GM18519 (cell line): ENCODE measurements around the gene ATAD5.
"Not testable (repeated sequence)": the region's sequence is repeated elsewhere in the genome, so short reads cannot be mapped to it uniquely, and the experiment has no call there.

Source experiments
- ATAC-seq: cut with Tn5 transposase; IDR thresholded peaks from one replicate; pipeline ENCODE4 v1.9.1; 2021; ENCODE audit warnings: mild to moderate bottlenecking, moderate library complexity; ENCODE audit not compliant: unreplicated experiment, low FRiP score

The ATAD5 gene

DNA sequence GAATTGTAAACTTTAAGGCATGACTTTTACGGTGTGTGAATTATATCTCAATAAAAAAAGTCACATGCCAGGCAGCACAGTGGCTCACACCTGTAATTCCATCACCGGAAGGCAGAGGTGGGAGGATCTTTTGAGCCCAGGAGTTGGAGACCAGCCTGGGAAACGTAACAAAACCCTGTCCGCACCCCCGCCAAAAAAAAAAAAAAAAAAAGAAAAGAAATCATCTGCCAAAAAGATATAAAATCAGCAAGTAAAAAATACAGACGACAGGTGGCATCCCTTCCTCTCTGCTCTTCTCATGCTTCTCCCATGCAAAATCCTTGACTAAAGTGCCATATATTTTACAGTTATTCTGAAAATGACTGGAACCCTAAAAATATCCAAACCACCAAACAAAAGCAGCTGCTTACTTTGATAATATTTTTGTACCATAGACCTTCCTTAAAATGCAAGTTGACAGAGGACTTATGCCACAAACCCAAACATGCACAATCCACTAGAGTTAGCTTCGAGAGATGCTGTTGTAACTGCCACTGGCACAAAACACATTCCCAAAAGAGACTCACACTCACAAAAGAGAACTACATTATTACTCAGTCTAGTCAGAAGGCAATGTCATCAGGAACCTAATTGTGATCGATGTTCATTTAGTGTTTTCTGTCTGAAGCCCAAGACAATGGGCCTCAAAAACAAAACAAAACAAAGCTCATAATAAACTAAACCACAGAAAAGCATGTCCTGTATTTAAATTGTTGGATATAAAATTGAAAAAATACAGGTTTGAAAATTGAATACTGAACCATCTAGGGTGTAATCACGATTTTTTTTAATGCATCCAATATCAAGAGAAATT lies 9.7 kb upstream of the ATAD5 start:
- ATAC-seq: no peak

DNA sequence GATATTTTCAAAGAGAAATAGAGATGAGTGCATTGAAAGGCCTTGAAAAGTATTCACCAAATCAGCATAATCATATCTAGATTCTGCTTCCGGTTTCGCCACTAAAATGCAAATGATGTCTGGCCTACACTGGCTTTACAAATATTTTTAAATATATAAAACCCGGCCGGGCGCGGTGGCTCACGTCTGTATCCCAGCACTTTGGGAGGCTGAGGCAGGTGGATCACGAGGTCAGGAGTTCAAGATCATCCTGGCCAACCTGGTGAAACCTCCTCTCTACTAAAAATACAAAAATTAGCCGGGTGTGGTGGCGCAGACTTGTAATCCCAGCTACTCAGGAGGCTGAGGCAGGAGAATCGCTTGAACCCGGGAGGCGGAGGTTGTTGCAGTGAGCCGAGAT lies 8.8 kb upstream of the ATAD5 start:
- ATAC-seq: not testable (repeated sequence)

DNA sequence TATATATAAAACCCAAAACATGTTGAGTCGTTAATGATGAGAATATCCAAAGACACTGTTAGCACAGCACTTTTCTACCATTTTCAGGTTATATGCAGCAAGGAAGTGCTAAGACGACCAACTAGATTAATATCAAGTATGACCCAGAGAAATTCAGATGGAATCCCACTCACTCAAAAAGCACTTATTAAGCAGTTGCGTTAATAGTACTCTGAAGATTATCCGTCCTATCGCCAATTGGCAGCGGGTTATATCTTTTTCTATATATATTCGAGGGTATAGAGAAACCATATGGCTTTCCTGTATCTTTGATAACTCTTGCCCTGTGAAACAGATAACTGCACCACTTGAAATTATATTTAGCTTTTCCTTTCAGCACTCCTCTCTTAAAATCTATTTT lies 8.3 kb upstream of the ATAD5 start:
- ATAC-seq: no peak

DNA sequence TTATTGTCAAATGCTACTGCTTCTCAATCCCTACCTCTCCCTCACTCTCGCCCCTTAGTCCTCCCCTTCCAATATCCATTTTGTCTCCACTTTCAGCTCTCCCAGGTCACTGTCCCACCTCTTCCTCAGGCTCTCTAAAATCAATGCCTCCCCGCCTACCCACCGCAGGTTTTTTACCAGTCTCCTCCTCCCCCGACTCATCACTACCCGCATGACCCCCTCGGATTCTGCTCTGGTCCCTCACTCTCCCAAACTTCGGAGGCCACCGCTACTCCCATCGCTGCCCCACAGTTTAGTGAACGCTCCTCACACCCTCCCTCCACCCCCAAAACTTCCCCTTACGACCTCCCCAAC lies 7.8 kb upstream of the ATAD5 start:
- no peak for ATAC-seq

DNA sequence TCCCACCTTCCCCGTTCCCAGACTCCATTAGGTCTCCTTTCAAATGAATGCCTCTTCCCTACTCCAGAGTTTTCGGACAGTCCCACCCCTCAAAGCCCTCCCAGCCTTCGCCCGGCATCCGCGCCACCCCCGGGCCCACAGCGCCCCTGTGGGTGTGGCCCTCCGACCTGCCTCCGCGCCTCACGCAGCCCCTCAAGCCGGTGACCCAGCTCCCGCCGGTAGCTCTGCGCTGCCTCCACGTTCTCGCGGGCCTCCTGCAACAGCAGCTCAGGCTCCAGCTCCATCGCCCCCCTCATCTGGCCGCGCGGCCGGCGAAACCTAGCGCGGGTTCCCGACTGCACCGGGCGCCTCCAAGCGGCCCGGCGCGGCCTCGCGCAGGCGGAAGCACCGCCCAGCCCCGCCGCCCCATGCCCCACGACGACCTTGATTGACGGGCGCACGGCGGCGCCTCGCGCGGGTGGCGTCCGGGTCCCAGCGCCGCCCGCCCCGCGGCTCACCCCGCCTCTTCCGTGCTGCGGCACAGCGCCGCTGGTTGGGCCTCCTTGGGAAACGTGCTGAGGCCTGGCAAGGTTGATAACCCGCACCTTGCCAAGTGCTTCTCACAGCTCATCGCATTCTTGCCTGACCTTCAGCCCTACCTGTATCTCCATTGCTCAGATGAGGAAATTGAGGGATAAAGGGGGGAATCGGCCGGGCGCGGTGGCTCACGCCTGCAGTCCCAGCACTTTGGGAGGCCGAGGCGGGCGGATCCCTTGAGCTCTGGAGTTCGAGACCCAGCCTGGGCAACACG lies 7.2 kb upstream of the ATAD5 start, which contains the start of gene CRLF3:
CRLF3 (minus strand) TSS at position 337 of the 790 bp plus-strand sequence; CDS start at position 296, 41 bp downstream.
- peak; percentile 74 for ATAC-seq

DNA sequence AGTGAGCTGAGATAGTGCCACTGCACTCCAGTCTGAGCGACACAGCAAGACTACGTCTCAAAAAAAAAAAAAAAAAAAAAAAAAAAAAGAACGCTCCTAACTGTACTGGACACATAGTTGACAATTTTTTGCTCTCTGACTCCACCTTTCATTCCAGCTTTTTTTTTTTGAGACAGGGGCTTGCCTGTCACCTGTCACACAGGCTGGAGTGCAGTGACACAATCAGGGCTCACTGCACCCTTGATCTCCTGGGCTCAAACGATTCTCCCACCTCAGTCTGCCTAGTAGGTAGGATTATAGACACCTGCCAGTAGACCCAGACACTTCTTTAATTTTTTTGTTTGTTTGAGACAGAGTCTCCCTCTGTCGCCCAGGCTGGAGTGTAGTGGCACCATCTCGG lies 4.7 kb upstream of the ATAD5 start:
- no peak for ATAC-seq

DNA sequence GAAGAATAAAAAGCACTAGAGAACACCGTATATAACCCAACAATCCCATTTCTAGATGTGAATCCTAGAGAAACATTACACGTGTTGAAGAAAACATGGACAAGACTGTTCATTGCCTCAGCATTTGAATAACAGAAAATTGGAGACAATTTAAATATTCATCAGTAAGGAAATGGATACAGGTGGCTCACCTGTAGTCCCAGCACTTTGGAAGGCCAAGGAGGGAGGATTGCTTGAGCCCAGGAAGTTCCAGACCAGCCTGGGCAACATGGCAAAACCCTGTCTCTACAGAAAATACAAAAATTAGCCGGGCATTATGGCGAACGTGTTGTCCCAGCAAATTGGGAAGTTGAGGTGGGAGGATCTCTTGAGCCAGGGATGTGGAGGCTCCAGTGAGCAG lies 2.7 kb upstream of the ATAD5 start:
- ATAC-seq: no peak

DNA sequence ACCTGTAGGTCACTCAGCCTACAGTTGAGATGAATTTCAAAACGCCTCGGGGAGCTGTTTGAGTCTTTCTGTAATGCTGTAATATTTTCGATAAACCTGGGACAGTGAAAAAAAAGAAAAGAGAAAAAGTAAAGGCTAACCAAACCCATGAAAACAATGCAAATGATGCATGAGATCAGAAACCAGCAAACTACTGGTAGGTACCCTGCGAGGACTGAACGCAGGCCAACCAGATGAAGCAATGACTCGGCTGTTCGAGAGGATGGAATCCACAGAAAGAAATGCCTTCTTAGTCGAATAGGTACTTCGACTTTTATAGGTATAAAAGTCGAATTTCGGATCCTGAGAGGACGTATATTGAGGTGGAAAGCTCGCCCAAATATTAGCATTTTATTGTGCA lies 509 bp upstream of the ATAD5 start:
- no peak for ATAC-seq

DNA sequence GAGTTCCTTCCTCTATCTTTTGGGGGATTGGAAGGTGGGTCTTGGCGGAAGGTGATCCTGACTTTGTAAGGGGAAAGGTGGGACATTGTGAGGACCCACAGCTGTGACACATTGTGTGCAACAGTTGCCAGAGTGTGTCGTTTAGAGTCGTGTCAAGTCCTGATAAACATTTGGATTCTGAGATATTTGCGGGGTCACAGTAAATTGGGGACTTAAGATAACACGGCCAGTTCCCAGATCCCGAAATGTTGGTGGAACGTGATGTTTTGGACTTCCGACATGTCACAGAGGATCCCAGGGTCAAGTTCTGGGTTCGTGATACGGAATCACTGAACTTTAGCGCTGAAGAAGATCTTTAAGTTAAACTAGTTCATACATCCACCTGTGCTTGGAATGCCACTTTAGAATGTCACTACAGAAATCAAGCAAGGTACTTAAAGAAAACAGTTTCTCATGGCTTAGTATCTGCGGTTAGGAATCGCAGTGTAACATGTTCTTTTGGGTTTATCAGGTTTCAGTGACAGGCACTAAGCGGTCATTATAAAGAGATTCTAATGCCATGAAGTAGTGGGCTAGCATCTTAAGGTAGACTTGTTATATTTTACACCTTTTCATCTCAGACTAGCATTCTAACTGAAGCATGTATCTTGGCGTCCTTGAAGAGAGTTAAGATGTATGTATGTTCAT lies 815 bp downstream of the ATAD5 start:
- ATAC-seq: no peak

DNA sequence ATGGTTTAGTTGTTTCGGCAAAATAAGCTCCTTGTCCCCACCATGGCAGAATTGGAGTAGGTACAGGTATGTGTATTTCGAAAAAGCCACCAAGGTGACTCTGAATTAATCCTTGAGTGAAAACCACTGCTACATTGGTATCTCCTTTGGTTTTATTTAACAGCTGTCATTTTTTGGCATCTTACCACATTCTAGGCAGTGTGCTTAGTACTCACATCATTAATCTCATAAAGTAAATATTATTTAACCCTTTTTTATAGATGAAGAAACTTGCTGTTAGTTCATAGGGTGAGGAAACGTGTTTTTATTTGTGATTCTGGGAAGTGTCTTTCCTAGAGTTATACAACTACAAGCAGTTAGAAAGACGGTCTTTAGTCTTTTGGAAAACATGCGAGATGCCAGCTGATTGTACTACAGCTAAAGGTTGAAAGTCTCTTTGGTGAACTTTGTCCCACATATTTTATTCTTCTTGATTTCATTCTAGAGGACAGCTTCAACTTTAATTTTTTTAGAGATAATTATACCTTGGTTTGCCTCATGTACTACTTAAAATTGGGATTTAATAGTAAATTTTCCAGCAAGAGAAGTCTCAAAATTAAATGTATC lies 6.5 kb downstream of the ATAD5 start:
- no peak for ATAC-seq

DNA sequence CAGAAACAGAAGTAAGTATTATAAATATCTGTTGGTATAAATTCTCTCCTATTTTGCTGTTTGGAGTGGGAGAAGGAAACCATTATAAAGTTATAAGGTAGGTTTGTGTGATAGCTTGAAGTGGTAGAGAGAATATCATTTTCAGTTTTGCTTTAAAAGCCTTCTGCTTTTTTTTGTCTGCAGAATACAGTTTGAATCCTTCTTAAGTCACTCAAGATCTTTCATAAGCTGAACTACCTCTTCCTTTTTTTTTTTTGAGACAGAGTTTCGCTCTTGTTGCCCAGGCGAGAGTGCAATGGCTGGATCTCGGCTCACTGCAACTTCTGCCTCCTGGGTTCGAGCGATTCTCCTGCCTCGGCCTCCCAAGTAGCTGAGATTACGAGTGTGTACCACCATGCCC lies 9.0 kb downstream of the ATAD5 start:
- no peak for ATAC-seq

DNA sequence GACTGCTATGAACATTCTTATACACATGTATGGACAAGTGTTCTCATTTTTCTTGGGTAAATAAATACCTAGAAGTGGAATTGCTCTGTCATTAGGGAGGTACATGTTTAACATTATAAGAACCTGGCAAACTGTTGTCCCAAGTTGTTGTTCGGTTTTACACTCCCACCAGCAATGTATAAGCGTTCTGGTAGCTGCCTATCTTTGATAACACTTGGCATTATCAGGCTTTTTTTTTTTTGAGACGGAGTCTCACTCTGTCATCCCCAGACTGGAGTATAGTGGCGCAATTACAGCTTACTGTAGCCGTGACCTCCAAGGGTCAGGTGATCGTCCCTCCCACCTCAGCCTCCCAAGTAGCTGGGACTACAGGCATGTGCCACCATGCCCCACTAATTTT lies 16.3 kb downstream of the ATAD5 start:
- ATAC-seq: no peak

DNA sequence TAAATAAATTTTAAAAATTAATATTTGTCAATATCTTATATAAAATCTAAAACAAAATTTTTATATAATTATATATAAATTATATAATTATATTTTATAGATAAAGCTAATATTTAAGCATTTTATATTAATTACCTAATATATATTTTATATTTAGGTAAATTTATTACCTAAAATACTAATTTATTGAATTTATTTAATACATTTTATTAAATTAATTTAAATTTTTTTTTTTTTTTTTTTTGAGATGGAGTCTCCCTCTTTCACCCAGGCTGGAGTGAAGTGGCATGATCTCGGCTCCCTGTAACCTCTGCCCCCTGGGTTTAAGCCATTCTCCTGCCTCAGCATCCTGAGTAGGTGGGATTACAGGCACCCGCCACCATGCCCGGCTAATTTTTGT lies 22.4 kb downstream of the ATAD5 start:
- no peak for ATAC-seq

DNA sequence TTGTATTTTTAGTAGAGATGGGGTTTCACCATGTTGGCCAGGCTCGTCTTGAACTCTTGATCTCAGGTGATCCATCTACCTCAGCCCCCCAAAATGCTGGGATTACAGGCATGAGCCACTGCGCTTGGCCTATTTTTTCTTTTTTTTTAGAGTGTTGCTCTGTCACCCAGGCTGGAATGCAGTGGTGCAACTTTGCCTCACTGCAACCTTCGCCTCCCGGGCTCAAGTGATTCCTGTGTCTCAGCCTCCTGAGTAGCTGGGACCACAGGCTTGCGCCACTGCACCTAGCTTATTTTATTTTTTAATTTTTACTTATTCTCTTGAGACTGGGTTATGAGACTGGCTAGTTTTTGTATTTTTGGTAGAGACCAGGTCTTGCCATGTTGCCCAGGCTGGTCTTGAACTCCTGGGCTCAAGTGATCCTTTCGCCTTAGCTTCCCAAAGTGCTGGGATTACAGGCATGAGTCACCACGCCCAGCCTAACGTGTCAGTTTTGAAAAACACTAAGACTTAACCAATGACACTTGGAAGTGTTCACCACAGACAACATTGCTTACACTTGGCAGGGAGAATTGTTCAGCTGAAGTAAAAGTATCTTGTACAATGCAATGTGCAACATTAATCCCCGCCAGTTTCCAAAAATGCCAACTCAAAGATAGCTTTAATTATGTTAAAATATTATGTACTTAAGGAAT lies 26.9 kb downstream of the ATAD5 start:
- ATAC-seq: no peak

DNA sequence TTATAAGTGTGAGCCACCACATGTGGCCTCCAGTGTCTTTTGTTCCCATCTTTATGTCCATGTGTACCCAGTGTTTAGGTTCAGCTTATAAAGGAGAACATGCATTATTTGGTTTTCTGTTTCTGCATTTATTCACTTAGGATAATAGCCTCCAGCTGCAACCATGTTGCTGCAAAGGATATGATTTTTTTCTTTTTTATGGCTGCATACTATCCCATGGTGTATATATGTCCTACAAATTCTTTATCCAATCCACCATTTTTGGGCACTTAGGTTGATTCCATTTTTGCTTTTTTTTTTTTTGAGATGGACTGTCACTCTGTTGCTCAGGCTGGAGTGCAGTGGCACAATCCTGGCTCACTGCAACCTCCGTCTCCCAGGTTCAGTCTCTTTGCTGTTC lies 32.9 kb downstream of the ATAD5 start:
- ATAC-seq: no peak

DNA sequence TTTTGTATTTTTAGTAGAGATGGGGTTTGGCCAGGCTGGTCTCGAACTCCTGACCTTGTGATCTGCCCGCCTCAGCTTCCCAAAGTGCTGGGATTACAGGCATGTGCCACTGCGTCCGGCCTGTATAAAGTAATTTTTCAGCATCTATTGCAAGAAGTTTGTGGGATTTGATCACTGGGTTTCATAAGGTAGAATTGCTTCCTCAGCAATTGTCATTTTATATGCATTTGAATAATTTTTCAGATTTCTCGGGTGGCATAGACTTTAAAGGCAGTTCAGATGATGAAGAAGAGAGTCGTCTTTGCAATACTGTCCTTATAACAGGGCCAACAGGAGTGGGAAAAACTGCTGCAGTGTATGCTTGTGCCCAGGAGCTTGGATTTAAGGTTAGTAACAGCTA lies 37.2 kb downstream of the ATAD5 start:
- ATAC-seq: no peak

DNA sequence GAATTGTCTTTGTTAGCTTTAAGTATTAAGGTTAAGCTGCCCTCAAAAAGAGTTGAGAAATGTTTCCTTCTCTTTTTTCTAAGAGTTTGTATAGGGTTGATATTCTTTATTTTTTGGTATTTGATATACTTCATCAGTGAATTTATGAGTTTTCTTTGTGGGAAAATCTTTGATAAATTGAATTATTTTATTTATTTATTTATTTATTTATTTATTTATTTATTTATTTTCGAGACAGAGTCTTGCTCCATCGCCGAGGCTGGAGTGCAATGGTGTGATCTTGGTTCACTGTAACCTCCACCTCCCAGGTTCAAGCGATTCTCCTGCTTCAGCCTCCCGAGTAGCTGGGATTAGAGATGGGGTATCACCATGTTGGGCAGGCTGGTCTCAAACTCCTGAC lies 54.4 kb downstream of the ATAD5 start:
- ATAC-seq: no peak

DNA sequence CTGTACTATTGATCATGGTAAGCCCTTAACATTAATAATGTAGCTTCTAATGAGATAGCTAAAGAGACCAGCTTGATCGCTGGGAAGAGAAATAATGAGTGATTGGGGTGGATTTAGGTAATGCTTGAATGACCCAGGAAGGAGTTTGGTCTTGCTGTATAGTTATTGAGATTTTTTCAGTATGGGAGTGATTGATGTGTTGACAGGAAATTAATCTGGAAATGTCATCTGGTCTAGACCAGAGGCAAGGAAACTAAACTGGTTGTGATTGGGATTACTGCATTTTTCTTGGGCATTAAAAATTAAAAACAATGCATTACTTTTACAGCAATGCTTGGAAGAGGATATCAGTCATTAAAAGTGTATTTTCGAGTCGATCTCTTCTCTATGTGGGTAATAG lies 62.5 kb downstream of the ATAD5 start:
- no peak for ATAC-seq

DNA sequence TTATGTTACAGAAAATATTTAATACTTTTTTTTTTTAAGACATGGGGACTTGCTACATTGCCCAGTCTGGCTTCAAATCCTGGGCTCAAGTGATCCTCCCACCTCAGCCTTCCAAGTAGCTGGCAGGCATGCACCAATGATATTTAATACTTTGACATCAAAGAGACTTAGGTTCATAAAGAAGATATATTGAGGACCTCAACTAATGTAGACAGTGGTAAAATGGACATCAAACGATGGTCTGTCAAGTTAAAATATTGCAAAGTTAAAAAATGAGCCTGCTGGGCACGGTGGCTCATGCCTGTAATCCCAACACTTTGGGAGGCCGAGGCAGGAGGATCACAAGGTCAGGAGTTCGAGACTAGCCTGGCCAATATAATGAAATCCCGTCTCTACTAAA lies 65.5 kb downstream of the ATAD5 start:
- no peak for ATAC-seq

DNA sequence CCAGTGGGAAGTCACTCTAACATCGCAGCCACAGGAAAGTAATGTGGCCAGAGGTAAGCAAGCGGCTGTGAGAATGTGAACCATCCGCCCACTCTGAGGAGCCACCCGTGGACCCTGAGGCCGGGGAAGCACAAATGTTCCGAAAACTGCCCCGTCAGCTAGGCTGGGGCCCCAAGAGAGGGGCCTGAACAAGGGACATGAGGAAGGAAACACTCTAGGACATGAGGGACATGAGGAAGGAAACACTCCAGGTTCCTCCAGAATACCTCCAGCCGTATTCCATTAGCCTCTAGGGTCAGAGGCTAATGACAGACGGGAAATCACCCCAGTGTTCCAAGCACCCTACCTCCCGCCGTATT lies 74.0 kb downstream of the ATAD5 start:
- no peak for ATAC-seq
